Measurements from ENCODE around the gene ATP2B2.

Gene ATP2B2

GRCh38 chr3:10352146-10352911 is 153.1 kb downstream of the ATP2B2 start:
- no peak for TF ChIP-seq CTCF (IDR thresholded peaks at IDR 0.05; ENCODE audit: insufficient read depth, low read depth, low read length, missing control alignments)
- peak; percentile 43 for DNase-seq (ENCODE audit: low read depth)
- H3K4me3 ChIP-seq (ENCODE audit: low read length), result no peak overlapping the region

DNA sequence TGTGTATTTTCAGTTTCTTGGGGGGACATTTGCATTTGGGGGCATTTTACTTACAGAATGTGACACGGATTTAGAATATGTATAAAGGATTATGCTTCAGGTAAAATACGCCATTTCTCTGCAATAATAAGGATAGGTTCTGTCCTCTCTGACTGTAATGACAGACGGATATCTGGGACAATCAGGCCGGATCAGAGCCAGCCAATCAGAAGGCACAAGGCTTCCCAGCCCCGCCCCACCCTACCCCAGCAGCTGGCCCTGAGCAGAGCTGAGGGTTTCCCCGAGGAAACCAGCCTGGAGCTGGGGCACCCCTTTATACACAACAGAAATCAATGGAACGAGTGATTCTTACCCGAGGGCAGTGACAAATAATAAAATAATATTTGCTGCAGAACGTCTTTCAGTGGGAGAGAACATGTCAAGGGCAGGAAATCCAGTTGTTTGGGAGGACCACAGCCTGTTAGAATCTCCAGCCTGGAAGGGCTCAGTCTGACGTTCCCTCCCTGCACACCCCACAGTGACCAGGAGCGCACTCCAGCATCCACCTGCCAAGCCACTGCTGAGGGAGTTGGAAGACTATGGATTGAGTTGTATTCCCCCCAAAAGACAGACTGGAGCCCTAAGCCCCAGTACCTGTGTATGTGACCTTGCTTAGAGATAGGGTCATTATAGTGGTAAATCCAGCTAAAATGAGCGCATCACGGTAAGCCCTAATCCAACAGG is 154.2 kb downstream of the ATP2B2 start:
- DNase-seq (ENCODE audit: low read depth), result no peak
- no peak for TF ChIP-seq CTCF (IDR thresholded peaks at IDR 0.05; ENCODE audit: insufficient read depth, low read depth, low read length, missing control alignments)
- no peak overlapping the region for H3K4me3 ChIP-seq (ENCODE audit: low read length)

GRCh38 chr3:10350324-10350985 is 154.9 kb downstream of the ATP2B2 start:
- no peak for TF ChIP-seq CTCF (IDR thresholded peaks at IDR 0.05; ENCODE audit: insufficient read depth, low read depth, low read length, missing control alignments)
- H3K4me3 ChIP-seq (ENCODE audit: low read length), result no peak overlapping the region
- no peak for DNase-seq (ENCODE audit: low read depth)

GRCh38 chr3:10349801-10350200 is 155.6 kb downstream of the ATP2B2 start:
- TF ChIP-seq CTCF (IDR thresholded peaks at IDR 0.05; ENCODE audit: insufficient read depth, low read depth, low read length, missing control alignments), result no peak
- DNase-seq (ENCODE audit: low read depth), result no peak
- no peak overlapping the region for H3K4me3 ChIP-seq (ENCODE audit: low read length)

GRCh38 chr3:10348404-10348721 is 157.0 kb downstream of the ATP2B2 start:
- no peak overlapping the region for H3K4me3 ChIP-seq (ENCODE audit: low read length)
- no peak for DNase-seq (ENCODE audit: low read depth)
- no peak for TF ChIP-seq CTCF (IDR thresholded peaks at IDR 0.05; ENCODE audit: insufficient read depth, low read depth, low read length, missing control alignments)

GRCh38 chr3:10347648-10348403 is 157.6 kb downstream of the ATP2B2 start:
- no peak for TF ChIP-seq CTCF (IDR thresholded peaks at IDR 0.05; ENCODE audit: insufficient read depth, low read depth, low read length, missing control alignments)
- no peak overlapping the region for H3K4me3 ChIP-seq (ENCODE audit: low read length)
- no peak for DNase-seq (ENCODE audit: low read depth)

All from epithelial cell of esophagus (primary cell).